IPS DF 4.7 (cell line): Measurements from ENCODE around the gene ORM1.
"Not testable (repeated sequence)": the region's sequence is repeated elsewhere in the genome, so short reads cannot be mapped to it uniquely, and the experiment has no call there.

ENCODE experiments used
- DNase-seq: peaks from one replicate; pipeline ENCODE4 v3.0.0-alpha.2; 2013; ENCODE audit warnings: low spot score; ENCODE audit errors: extremely low read depth

The ORM1 gene

DNA sequence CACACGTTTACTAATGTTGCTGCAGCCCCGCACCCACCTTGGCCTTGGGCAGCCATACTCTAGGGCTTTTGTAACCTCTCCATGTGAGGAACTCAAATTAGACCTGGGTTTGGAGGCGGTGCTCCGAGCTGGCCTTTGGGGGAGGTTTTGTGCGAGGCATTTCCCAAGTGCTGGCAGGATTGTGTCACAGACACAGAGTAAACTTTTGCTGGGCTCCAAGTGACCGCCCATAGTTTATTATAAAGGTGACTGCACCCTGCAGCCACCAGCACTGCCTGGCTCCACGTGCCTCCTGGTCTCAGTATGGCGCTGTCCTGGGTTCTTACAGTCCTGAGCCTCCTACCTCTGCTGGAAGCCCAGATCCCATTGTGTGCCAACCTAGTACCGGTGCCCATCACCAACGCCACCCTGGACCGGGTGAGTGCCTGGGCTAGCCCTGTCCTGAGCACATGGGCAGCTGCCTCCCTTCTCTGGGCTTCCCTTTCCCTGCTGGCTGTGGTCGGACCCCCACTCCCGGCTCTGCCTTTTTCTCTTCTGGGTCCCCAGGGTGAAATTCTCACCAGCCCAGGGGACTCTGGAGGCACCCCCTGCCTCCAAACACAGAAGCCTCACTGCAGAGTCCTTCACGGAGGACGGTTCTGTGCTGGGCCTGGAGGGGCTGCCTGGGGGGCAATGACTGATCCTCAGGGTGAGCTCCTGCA is at the start of gene ORM1:
ORM1 (plus strand) TSS at position 268 of the 701 bp plus-strand sequence; CDS start at position 304, 36 bp downstream.
- DNase-seq, result not testable (repeated sequence)

DNA sequence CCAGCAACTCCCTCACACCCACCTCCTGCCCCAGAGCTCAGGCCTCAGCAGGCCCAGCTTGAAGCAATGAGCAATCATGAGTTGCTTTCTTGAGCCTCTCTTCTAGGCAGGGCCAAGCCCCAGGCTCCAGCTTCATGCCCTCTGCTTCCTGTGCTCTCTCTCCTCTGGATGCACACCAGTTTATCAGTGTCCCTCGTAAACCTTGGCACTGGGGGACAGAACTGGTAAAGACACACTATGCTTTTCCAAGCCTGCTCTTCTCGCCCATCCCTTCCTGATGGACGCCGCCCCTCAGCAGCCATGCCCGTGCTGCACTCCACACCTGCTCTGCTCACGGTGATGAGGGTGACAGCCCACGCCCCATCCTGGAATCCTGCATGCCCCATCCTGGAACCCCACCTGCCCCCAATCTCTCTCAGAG is 49.4 kb upstream of the ORM1 start:
- DNase-seq, result no peak

DNA sequence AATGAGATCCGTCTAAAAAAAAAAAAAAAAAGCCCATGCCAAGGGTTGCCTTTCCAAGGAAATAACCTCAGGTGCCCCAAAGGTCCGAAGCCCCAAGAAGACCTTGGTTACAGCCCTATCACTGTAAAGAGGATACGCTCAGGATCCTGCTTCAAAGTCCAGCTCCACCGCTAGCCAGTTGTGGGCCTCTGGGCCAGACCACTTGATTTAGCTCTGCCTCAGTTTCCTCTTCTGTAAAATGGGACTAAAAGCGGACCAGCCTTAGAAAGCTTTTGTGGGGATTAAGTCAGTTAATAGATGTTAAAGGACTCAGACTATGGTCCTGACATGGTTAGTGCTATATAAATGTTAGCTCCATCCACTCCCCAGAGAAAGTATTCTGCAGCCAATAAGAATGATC is 48.7 kb upstream of the ORM1 start:
- no peak for DNase-seq

DNA sequence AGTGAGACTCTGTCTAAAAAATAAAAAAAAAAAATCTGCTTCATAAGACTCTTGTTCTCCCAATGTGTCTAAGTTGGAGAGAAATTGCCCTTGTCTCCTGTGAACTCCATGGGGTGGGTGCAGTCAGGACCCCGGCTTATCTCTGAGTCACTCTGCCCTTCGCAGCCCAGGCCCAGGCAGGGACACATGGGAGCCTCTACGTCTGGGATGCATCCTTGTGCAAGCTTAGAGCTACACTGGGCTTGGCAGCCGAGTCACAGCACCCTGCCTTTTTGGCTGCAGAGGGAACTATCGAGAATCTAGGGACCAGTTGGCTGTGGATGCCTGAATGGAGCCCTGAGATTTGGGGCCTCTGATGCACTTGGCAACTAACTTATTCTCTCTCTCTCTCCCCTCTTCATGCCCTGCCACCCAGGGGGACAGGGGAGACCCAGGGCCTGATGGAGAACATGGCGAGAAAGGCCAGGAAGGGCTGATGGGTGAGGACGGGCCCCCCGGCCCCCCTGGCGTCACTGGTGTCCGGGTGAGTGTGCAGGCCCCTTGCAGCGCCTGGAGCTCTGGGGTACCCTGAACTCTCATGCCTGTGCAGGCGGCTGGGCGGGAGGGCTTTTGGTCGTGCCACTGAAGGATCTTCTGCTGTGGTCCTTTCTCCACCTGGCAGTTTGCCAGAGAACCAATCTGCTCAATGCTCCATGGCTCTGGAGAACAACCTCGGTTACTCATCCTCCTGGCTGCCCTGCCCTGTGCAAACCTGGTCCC is 47.5 kb upstream of the ORM1 start:
- no peak for DNase-seq

DNA sequence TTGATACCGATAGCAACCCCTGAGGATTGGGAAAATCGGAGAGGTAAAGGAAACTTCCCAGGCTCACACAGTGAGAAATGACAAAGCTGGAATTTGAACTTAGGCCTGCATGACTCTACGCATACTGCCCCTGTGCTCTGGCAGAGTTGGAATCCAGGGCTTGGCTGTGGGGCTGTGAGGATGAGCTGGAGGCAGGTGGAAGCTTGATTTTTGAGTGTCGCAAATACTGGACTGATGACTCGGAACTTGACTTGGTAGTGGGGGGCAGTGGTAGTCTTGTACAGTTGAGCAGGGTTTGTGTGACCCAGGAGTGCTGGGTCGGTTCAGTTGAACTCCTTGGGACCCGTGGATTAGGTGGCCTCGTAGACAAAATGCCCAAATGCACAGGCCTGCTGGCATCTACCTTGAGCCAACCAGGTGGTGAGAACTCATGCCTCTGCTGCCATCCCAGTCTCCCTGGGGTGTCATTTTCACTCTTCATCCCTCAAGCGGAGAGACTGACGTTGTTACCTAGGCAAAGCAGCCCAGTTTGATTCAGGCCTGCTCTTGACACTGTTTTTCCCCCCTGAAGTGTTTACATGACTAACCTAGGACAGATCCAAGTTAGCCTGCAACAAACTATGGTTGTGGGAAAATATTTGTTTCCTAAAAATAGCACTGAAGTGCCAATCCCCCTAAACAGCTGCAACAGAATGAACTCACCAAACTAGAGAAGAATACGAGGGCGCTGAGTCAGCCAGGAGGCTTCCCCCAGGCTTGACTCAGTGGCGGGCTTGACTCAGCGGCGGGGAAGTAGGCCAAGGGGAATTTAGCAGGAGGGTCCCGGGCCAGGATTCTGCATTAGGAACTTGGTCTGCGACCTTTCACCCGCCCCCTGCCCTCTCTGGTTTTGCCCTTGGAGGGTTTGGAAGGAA is 45.7 kb upstream of the ORM1 start:
- DNase-seq, result no peak

DNA sequence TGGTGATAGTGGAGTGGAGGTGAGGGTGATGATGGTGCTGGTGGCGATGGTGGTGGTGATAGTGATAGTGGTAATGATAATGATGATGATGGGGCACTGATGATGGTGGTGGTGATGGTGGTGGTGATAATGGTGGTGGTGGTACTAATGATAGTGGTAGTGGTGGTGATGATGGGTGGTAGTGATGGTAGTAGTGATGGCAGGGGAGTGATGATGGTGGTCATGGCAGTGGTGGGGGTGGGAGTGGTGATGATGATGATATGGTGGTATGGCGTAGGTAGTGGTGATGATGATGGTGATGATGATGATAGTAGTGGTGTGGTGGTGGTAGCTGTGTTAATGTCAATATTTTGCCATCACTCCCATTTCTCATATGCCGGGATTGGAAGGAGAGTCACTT is 44.5 kb upstream of the ORM1 start:
- no peak for DNase-seq

DNA sequence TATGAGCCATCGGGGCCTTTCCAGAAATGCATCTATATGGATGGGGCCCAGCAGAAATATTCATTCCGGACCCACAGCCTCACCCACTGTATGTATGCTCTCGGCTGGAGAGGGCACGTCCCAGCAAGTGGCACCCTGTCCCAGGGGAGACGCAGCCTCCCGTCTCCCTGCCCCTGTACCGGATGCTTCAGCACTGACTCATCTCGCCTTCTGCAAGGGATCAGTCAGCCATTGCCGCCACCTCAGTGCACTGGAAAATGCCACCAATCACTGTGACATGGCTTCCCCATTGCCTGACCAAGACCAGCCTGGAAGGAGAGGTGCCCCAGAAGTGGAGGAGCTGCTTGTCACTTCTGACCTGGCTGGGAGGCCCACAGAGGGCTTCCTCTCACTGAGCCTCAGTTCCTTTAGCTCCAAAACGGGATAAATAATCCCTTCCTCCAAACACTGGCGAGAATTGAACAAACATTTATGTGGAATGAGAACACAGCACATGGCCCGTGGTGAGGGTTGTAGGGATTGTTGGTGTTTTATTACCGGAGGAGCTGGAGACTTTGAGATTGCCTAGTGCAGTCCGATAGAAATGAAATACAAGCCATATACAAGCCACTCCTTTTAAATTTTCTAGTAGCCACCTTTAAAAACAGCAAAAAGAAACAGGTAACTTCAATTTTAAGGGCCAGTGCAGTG is 43.9 kb upstream of the ORM1 start:
- no peak for DNase-seq

DNA sequence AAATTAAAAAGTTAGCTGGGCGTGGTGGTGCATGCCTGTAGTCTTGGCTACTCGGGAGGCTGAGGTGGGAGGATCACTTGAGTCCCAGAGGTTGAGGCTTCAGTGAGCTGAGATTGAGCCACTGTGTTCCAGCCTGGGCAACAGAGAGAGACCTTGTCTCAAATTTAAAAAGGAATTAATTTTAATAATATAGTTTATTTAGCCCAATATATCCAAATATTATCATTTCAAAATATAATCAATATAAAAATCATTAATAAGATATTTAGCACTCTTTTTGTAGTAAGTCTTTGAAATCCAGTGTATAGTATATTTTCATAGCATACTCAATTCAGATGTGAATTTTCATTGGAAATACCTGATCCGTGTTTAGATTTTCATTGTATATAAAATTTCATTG is 43.2 kb upstream of the ORM1 start:
- DNase-seq, result no peak

DNA sequence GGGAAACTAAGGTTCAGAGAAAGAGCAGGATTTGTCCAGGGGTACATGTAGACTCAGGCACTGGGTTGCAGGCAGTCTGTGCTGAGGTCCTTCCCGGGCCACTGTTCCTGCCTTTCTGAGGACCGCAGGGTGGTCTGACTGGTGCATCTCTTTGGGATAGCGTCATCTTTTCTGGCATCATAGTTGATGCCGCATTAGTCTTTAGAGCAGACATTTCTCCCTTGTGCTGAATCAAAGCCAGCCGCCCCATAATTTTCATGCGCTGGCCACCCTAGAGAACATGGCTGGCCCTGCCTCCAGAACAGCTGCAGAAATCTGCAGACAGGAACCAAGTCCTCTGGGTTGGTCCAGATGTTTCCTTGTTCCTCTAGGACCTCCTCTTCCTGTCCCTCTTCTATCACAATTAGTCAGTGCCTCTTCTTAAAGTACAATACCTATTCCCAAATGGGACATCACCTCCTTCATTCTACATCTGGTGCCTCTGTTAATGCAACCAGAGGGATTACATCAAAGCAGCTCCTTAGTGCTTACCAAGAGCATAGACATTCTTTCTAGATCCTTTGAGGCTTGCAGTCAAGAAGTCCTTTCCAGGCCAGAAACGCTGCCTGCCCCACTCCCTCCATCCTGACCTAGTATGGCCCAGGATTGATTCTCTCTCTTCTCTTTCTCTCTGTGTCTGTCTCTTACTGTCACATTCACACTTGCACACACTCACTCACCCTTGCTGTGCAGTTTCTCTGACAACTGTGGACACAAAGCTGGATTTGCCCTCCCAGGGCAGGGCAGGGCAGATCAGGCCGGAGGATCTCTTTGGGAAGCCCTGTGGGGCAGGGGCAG is 42.0 kb upstream of the ORM1 start:
- DNase-seq, result no peak

DNA sequence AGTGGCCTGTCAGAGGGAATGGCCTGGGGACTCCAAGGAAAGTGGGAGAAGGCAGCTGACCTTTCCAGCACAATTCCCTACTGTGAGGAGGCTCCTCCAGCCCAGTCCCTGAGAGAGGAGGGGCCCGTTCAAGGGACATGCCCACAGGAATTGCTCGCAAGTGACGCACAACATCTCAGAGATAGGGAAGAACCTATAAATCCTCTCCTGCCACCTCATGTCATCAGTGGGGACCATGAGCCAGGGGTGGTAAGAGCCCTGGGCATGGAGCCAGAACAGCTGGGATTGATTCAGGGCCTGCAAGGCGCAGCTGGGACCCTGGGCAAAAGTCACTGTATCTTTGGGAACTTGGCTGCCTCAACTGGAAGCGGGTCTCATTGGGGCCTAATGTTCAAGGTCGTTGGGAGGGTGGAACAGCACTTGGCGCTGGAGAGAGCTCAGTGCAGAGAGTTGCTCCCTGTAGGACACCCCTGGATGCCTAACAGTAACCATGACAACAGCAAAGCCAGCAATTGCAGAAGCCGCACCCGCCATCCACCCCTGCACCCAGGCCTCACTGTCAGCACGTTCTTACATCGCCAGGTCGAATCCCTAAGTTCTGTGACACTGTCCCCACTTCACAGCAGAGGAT is 41.3 kb upstream of the ORM1 start:
- no peak for DNase-seq

DNA sequence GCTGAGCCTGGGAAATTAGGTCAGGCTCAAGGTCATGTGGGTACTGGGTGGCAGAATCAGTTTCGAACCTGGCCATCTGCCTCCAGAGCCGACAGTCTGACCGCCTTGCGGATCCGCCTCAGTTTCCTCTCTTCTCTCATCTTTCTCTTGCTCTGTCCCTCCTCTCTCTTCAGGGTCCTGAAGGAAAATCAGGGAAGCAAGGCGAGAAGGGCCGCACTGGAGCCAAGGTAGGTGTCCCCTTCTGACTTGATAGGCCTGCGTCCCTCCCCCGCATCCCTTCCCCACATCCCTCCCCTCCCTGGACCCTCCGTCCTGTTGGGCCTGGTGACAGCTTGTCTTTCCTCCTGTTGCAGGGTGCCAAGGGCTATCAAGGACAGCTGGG is 40.8 kb upstream of the ORM1 start:
- no peak for DNase-seq

DNA sequence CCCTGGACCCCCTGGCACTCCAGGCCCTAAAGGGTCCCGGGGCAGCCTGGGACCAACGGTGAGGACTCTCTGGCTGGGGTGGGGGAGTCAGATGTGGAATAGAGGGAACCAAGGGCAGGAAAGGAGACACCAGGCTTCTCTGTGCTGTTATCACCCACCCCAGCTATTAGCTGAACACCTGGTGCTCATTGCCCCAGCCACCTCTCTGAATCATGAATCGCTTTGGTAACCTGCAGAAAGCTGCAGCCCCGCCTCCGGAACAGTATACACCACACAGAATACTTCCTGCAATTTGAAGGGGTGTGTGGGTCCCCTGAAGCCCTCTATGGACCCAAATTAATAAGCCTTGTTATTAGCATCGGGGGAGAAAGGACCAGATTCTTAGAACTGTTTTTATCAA is 40.4 kb upstream of the ORM1 start:
- no peak for DNase-seq

DNA sequence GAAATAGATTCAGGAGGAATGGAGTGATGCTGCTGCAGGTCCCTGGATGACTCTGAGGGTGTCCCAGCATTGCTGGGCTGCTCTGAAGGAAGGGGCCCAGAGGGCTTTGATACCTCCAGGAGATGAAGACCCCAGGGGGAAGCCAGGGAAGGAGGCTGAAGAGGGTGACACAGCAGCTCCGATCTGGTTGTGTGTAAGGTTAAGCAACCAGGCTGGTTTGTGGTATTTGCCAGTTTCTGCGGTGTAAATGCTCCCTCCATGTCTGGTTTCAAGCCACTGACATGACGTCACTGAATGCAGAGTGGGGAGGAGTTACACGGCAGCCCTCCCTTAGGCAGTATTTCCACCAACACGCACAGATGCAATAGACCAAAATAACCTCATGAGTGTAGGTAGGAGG is 40.0 kb upstream of the ORM1 start:
- no peak for DNase-seq

DNA sequence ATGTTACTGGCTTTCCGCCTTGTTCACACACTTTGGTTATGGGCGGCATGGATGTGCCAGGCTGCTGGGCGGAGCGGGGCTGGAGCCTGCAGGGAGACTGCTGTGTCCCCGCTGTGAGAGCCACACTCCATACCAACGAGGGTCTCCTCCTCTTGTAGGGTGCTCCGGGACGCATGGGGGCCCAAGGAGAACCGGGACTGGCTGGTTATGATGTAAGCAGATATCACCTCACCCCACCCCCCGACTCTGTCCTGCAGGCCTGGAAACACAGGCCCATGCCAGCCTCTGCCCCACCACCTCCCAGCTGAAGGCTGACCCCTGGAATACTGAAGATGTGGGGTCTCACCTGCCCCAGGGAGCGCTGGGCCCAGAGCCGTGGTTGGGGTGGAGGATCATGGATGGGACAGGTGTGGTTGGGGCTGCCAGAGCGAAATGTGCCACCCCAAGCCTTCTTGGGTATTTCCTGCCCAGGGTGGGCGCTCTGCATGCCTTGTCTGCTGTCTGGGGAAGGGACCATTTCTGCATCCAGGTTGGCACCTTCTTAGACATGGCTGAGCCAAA is 39.3 kb upstream of the ORM1 start:
- no peak for DNase-seq

DNA sequence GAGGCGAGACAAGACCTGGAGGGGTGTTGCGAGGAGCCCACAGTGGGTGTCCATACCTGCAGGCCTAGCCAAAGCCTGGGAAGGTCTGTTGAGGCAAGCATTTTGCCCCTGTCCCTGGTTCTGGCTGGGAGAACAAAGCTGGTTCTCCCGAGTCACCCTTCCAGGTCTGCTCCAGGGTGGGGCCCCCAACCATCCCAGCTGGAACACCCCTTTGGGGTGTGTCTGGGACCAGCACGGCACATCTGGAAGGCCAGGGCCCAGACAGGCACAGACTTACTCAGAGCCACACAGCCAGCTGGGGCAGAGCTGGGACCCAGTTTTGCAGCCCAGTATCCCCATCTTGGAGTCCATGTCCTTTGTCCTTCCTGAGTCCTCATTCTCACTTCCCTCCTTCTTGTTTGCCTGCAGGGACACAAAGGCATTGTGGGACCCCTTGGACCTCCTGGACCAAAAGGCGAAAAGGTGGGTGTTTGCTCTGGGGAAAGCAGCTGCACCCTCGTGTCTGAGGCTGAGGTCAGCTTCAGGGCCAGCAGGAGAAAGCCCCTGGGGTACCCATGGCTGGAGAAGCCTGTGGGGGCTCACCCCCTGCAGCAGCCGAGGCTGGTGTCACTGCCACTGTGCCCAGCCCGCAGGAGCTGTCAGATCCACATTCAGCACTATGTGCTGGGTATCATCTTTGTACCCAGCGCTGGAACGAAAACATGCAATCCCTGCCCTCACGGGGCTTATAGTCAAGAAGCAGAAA is 38.4 kb upstream of the ORM1 start:
- no peak for DNase-seq

DNA sequence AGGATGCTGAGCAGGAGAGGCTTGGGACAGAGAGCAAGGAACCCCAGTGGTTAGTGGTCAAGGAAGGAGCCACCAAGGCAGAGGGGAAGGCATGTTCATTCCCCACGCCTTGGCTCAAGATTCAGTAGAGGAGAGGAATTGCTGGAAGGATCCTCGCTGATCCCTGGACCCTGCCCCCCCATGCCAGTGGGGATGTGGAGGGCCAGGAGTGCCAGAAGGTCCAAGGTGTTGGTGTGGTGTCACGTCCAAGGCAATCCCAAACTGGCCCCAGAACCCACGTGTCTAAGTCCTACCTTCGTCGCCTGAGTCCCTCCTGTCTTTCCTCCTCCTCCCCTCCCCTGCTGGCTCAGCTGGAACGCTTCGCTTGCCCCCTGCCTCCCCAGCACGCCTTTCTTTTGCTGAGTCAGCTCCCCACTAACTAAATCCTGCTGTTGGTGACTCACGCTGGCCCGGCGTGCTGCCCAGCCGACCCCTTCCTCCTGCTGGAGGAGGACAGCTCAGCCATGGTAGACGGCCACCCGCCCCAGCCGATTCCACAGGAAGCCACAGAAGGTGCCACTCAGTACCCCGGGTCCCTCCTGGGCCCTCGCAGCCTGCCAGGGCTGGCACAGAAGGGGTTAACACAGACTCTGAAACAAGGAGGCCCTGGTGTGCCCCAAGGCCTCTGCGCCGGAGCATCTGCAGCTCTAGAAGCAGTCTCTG is 37.6 kb upstream of the ORM1 start:
- no peak for DNase-seq

DNA sequence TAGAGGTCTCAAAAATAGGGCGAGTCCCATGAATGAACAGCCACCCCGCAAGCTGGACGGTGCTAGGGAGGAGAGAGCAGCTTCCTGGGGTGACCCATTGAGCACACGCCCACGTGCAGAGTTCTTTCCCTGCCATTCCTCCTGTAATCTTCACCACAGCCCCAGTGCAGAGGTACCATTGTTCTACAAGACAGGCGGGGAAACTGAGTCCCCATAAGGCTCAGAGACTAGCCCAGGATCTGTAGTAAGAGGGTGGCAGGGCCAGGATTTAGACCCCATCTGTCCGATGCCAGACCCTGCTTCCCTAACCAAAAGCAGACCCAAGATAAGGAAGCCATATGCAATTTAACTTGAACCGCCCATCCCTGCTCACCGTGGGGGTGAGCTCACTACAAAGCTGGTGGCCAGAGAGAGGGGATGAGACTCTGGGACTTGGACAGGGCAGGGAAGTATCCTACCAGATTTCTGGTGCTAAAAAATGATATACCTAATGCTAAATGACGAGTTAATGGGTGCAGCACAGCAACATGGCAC is 36.7 kb upstream of the ORM1 start:
- DNase-seq, result no peak
